NK-92 treated with Interleukin-12 subunit alpha and Interleukin-12 subunit beta, amount 100 ng/mL, for 24 hours (cell line): ENCODE results near the gene RAF1.
"Not testable (repeated sequence)": the region's sequence is repeated elsewhere in the genome, so short reads cannot be mapped to it uniquely, and the experiment has no call there.

Source experiments
- DNase-seq: peaks from one replicate; lab custom pipeline; 2025; lab: John Stamatoyannopoulos, UW

The RAF1 gene

GRCh38 chr3:12558706-12559105, 105.2 kb downstream of the RAF1 start:
- no peak for DNase-seq

GRCh38 chr3:12557473-12558100, 106.3 kb downstream of the RAF1 start:
- no peak for DNase-seq

DNA sequence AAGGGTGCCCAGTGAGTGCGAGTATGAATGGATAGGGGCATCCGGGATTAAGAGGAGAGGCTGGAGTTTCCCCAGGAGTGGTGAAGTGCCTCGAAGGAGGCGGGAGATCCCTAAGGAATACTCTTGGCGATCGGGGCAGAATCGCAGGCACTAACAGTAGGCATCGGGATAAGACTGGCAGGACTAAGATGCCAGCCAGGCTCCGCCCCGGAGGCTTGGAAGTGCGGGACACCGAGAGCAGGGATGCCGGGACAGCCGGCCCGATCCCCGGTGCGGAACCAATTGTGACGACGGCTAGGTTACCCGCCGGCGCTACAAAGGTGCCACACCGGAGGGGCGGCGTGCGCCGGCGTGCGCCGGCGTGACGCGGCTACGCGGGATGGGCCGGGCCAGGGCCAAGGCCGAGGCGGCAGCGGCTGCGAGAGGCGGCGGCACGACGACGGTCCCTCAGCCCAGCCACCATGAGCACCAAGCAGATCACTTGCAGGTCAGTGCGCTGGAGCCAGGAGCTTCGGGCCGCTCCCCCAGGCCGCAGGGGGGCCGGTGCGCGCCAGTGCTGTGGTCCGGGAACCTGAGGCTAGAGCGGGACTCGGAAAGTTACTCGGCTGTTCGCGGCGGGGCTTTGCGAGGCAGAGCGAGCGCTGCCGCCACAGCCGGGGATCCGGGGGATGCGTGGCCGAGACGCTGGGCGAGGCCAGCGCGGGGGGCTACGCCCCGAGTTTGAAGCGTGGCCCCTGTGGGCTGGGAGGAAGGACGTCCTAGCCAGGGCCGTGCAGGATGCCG, 107.0 kb downstream of the RAF1 start, which contains the start of gene MKRN2:
Gene MKRN2 (plus strand): TSS at position 398 of the 783 bp plus-strand sequence. CDS start 64 bp downstream, at position 462.
- peak; percentile 66 for DNase-seq

DNA sequence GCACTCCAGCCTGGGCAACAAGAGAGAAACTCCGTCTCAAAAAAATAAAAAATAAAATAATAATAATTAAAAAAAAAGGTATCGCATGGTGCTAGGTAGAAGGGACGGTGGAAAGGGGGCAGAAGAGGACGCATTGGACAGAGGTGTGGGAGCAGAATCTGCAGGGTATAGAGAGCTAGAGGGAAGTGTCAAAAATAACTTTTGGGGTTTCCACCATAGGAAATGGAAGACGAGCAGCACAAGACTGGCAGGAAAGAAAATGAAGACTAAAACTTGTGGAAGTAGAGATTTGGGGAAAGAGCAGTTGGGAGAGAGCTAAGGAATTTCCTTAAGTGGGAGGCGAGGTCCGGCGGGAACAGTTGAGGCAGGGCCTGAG, 107.6 kb downstream of the RAF1 start:
- no peak for DNase-seq

DNA sequence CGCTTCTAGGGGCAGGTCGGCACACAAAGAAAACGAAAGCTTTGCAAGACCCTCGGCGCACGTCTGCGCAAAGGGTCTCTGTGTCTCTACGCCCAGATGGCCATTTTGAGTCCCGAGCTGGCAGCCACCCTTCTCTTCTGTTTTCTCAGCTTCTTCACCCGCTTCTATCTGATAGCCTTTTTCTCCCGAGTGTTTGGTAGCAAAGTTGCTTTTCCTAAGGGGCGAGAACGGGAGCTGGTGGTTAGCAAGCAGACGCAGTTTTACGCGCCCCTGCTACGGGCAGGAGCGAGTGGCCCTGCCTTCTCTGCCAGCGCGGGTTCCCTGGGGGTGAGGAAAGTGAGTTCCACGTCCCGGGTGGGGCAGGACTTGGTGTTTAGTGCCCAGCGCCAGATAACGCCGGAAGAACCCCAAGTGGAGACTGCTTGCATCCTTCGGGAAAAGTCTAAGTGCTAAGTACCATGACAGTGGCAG, 110.0 kb downstream of the RAF1 start:
- no peak for DNase-seq

DNA sequence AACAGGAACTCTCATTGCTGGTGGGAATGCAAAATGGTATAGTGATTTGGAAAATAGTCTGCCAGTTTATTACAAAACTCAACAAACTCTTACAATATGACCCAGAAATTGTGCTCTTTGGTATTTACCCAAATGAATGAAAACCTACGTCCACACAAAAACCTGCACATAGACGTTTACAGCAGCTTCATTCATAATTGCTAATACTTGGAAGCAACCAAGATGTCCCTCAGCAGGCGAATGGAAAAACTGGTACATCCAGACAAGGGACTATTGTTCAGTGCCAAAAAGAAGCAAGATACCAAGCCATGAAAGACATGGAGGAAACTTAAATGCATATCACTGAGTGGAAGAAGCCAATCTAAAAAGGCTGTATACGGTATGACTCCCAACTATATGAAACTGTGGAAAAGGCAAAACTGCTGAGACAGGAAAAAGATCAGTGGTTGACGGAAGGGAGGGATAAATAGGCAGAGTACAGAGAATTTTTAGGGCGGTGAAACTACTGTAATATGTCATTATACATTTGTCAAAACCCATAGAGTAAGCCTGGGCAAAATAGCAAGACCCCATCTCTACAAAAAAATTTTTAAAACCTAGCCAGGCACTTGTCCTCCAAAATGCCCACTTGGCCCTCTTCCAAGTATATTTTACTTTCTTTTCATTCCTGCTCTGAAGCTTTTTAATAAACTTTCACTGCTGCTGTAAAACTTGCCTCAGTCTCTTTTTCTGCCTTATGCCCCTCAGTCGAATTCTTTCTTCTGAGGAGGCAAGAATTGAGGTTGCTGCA, 113.8 kb downstream of the RAF1 start:
- no peak for DNase-seq

DNA sequence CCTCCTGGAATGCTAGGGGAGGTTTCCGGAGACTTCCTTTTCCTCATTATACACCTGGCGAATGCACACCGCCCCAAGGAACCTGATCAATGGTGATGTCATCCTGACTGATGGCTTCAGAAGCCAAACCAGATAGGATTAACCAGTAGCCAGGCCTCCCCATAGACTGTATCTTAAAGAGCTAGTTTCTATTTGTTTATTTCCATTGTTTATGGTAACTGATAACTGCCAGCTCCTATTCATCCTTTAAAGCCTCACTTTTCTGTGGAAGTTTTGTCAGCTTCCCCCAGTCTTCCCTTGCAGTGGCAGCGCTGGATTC, 118.5 kb downstream of the RAF1 start, which contains the start of gene MKRN2OS:
Gene MKRN2OS (minus strand): TSS at position 27 of the 319 bp plus-strand sequence. CDS start 35 bp downstream, outside the sequence.
- DNase-seq, result no peak

DNA sequence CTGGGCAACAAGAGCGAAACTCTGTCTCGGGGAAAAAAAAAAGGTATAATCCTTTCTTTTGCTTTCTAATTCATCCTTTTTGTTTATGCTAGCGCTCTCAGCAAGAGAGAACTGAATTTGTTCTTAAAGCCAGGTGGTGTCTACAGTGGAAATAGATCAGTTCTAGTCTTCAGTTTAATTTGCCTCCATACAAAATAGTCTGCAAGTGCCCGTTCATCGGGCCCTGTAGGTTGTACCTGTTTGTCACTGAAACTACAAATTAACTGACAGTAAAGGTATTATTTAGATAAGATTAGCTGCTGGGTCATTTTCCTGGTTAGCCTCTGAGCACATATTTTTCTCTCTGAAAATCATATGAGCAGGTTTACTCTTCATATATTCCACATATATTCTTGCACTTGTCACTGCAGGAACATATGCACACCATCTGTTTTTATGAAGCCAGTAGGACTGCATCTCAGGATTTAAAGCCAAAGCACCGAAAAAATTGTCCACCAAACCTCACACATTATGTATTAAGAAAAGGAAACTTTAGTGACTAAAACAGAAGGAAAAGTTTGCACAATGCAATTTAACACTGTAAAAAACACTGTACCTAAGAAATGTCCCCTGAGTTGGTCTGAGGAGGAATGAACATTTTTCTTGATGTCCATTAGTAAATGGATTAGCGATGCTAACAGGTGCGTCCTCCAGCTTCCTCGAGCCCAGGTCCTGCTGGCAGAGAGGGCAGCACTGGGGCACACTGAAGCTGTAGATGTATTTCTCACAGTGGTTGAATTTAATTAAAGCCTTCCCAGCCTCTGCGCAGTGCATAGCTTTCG, 119.1 kb downstream of the RAF1 start:
- no peak for DNase-seq

GRCh38 chr3:12543497-12543896, 120.4 kb downstream of the RAF1 start:
- DNase-seq, result not testable (repeated sequence)

GRCh38 chr3:12541625-12542024, 122.3 kb downstream of the RAF1 start:
- DNase-seq, result no peak

- no peak for DNase-seq
These were observed 127.5 kb downstream of the RAF1 start for GRCh38 chr3:12536423-12536822.
